NOMO-1 treated with dmso at 0.1 percent for 144 hours (cell line): ENCODE results near the gene ADAMTS2.

Experiments
- DNase-seq: peaks from one replicate; lab custom pipeline; 2025; ENCODE audit not compliant: unreplicated experiment; lab: John Stamatoyannopoulos, UW

The ADAMTS2 gene

GRCh38 chr5:179204572-179204971, 140.7 kb downstream of the ADAMTS2 start:
- DNase-seq: no peak

DNA sequence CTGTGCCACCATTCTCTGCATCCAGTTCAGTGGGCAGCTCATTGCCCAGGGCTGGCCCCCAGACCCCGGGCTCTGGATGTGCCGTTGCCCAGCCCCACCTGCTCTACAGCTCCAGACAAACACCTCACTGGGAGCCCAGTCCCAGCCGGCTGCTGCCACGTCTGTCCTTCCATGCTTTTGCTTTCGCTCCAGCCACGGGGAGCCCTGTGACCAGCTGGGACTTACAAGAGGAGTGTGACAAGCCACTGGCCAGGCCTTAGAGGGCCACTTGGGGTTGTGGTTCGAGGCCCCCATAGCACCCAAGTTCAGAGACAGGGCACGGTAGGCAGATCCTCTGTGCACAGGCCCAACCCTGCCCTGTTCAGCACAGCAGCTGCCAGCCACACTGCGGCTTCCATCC, 142.0 kb downstream of the ADAMTS2 start:
- DNase-seq: no peak

DNA sequence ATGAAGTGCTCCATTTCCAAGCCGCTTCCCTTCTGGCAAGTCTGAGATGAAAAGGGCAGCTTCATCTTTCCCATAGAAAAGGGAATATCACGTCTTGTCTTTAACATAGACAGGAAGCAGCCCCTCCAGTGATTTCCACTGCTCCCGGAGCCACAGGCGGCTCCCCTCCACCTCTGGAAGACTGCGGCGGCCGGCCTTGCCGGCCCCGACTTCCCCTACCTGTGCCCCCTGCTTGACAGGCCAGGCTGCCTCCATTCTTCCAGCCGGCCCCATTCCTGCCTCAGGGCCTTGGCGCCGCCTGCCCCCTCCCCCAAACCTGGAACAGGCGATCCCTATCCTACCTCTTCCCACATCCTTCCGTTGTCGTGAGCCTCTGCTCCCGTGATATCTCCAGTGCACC, 143.3 kb downstream of the ADAMTS2 start:
- DNase-seq: no peak

- DNase-seq: no peak
These were observed 146.0 kb downstream of the ADAMTS2 start for GRCh38 chr5:179199246-179199645.

GRCh38 chr5:179198825-179199224, 146.4 kb downstream of the ADAMTS2 start:
- no peak for DNase-seq

DNA sequence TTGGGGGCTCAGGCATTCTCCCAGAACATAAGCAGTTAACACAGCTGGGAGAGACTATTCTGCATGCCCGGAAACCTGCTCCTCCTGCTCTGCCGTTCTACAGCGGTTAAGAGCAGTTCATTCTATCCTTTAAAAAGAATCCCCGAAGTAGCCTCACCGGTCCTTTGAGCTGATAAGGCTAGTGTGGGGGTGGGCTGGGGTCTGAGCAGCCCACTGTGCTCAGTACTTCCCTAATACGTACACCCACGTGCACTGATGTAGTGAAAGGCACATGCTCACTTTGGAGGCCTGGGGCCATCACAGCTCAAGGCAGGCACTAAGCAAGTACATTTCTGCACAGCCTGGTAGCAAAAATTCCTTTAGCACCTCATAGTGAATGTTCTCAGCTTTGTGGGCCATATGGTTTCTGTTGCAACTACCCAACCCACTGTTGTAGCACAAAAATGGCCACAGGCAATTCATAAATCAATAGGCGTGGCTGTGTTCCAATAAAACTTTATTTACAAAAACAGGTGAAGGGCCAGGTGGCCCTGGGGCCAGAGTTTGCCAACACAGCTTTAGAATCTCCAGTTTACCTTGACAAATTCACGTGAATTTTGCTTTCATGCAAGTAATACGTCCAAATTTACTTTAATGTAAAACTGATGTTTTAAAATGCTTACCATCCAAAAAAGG, 148.7 kb downstream of the ADAMTS2 start:
- no peak for DNase-seq

DNA sequence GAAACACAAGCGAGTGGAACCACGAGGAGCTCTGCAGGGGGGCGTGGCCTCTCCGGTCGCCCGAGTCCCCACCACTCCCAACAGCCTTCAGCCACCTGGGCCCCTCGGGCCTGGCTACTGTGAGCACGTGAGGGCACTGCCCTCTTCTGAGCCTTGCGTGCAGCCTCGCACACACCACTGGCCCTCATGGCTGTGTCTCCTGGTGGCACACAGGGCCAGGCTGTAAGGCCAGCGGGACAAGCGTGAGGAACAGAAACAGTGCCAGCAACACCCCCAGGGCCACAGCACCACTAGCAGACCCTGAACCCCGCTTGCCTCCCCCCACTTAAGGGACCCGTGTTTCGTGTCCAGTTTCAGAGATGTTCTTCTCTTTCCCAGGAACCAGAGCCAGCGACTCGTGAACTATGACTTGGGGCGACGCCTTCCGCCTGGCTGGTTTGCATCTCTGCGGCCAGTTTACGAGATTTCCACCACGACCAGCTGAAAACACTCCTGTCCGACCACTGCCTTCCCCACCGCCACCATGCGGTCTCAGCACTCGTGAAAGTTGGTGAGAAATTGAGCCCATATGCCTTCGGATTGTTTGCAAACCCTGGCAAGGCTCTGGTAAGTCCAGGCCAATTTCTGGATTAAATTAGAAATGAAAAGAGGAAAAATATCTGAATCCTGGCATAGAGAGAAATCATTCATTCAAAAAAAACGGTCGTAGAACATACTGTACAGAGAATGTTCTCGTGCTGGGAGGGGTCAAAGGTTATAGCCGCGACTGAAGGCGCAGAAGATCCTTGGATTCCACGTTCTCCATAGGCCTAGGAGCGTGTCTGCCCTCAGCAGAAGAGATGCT, 149.5 kb downstream of the ADAMTS2 start:
- DNase-seq: no peak

- DNase-seq: no peak
These were observed 150.3 kb downstream of the ADAMTS2 start for GRCh38 chr5:179194941-179195381.

- DNase-seq: no peak
These were observed 150.9 kb downstream of the ADAMTS2 start for GRCh38 chr5:179194201-179194910.

DNA sequence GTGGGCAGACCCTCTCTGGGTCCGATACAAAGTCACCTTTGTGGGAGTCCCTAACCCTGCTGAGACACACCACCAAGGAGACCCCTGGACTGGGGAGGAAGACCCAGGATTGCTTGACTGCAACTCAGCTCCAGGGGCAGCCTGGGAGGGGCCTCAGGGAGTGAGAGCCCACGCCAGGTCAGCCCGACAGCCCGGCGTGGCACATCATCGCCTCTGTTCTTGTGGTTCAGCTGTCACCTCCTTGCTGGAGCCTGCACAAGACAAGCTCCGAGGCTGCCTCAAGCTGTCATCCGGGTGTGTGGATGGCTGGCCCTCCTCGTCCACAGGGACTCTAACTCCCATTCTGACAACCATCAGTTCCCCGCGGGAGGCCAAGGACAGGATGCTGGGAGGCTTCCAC, 151.5 kb downstream of the ADAMTS2 start:
- no peak for DNase-seq

DNA sequence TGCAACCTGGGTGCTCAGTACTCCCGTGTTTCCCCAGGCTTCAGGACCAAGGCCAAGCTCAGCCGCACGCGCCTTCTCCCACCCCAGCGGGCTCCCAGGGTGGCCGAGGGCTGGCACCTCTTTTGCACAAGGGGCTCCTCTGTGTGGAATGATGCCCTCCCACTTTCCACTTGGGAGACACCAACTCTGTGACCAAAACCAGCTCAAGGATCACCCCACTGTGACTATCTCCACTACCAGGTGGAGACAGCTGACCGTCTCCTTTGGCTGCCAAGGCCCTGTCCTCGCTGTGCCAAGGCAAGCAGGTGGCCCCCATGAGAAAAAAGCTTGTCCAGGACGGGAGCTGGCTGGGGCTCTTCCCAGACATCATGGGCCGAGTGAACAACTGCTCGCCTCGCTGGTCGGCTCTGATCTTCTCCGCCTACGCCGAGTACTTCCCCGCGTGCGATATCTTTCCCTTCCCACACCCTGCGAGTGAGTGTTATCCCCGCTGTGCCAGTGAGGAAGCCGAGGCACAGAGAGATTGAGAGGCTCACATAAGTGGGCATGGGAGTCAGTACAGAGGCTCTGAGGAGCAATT, 152.3 kb downstream of the ADAMTS2 start:
- no peak for DNase-seq

DNA sequence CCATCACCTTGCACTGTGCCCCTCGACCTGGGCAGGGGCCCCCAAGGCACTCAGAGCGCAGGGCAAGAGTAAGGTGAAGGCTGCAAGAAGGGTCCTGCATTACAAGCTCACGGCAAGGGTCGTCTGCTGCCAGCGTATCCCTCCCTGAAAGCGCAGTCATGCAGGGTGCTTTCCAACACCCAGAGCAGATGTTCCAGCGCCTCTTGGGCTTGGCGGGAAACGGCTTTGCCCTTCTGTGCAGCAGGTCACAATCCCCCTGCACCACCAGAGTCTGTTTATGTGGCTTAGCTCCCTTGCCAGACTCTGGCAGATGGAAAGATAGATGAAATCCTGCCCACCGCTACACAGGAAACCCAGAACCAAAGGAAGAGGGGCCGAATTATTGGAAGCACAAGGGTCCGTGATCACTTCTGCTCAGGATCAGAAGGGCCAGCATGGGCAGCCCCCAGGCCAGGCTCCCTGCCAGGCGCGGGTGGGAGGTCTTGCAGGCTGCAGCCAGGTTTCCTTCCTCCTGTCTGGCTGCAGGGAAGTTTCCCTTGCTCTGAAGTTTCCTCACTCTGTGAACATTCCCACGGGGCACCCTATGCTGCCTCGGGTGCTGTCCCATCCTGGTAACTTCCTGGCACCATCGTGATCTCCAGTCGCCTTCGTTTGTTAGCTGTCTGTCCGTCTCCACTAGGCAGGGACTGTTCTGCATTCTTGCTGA, 152.9 kb downstream of the ADAMTS2 start:
- DNase-seq: no peak

DNA sequence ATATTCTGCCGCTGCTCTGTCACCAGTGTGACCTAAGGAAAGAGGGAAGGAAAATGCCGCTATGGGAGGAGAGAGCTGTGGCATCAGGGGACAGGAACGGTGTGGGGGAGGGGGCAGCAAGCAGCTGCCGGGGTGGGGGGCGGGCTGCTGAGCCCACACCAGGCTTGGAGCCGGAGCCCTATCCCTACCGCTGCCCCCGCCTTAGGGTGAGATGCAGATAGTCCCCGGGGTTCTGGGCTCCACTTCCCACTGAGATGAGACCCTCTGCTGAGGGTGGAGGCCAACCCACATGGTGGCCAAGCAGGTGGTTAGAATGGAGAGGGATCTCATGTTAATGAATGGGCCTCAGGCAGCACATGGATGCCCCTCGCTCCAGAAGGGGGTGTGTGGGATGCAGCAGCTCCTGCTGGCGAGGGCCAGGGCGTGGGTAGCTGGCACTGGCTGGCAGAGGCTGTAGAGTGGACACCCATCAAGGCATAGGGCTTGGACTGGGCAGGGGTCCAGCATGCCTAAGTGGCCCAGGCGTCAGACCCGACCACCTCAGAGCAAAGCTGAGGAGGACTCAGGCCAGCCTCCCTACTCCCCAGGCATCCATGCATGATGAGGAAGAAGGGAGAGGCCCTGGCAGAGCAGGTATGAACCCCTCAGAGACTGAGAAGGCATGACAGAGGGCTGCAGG, 153.6 kb downstream of the ADAMTS2 start:
- no peak for DNase-seq

DNA sequence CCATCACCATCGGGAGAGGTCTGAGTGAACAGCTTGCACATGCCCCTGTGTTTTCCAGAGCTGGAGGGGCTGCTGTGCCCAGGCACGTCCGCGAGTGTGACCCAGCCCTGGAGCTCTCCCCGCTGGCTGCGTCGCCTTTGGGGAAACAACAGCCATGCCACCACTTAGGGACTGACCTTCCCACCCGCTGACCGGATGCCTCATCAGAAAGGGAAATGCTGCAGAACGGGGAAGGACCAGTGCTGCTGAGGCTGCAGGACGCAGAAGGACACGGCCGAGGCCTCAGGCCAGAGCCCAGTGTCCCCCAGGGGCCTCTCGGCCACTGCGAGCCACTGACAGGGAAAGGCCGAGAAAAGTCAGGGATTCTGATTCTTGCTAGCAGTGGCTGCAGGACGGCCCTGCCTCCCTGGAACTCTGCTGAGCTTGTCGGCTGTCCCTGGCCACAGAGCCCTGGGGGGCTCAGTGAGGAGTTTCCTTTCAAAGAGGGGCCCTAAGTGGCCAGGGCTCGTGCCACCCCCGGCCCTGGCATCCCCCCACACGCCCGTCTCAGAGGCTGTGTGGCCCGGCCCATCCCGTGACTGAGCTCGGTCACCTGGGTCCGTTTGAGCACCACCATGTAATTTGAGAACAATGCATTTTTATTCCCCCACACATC, 154.3 kb downstream of the ADAMTS2 start:
- DNase-seq: no peak

DNA sequence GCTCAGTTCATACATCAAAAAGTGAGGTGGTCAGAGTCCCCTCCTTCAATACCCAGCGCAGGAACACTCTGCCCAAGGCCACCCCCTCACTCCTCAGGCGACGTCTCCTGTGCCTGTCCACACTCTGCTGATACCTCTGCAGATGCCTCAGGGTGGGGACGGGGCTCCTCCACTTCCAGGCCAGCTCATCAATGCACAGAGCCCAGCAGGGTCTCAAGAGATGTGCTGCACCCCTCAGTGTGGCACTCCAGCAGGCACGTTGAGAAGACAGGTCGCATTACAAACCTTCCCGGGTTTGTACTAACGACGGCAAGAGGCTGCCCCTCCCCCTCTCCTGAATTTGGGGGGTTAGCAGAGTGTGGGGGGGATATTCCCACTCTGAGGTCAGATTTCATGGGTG, 156.6 kb downstream of the ADAMTS2 start:
- no peak for DNase-seq

DNA sequence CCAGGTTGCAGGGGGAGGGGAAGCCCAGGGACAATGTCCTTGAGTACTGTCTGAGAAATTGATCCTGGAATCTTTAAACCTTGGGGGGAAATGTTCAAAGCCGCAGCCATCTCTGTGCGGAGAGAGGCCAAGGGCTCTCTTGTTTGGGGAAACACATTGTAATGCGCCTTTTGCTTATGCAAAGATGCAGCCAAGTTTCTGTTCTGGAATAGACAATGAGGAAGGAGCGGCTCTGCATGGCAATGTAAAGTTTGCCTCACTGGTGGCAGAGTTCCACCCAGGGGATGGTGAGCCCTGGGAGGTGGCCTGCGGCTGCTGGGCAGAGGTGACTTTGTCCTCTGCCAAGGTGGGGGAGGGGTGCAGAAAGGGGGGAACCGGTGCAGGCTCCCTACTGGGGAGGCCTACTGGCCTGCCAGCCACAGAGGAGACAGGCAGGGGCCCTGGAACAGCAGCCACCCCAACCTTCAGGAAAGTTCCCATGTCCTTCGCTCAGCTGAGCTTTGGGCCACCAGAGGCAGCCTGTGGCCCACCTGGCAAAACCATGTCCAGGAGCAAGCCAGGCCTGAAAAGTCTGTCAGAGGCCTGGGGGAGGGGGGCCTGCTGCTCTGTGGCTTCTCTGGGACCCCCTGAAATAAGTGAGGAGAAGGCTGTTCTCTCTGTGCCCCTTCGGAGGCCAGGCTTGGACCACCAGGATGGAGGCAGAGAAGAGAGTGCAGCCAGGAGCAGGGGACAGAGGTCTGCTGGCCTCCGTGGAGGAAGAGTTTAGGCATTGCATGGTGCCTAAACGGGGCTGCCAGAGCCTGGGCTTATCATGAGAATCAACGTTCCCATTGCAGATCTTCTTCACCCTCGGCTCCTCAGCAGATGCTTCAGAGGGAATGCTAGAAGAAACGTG, 157.3 kb downstream of the ADAMTS2 start:
- no peak for DNase-seq

GRCh38 chr5:179187229-179187678, 158.0 kb downstream of the ADAMTS2 start:
- DNase-seq: no peak

DNA sequence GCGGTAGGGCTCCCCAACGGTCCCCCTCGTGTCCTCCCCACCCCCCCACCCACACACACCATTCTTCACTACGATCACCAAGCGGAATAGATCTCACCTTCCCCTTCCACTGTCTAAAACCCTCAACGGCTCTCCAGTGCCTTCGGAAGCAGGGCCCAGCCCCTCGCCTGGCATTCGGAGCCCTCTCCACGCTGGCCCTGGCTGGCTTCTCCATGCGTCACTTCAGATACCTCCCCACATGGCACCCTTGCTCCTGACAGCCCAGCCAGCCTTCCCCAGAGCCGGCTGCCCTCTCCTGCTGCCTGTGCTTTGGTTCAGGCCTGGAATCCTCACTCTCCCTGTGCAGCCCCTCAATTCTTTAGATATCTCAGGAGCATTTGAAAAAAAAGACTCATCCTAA, 158.5 kb downstream of the ADAMTS2 start:
- DNase-seq: no peak

DNA sequence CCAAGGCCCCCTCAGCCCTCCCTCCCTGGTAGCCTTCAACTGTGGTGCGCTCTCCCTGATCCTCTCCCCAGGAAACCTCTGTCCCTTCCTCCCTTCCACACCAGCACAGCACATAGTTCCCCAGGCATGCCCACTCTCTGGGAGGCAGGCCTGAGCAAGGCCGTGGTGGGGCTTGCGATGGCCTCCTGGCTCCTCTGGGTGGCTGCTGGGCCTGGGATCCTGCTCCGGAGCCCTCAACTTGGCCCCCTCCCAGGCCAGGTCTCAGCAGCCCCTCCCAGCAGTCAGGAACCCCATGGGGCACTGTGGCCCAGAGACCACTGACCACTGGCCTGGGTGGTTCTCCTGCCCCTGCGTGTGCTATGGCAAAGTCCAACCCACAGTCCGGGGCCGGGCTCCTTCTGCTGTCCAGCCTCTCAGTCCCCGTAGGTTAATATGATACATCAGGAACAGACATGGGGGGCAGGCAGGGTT, 159.3 kb downstream of the ADAMTS2 start:
- no peak for DNase-seq
